HepG2 (cell line): ENCODE measurements around the gene MIGA2. TPM values are rescaled to one million over a fixed set of nuclear protein-coding genes. Genes with fewer than 3 reads are reported as not detected.
A peak's percentile ranks its signal among the peaks of the same experiment; 100 is the strongest.

ENCODE experiments used
- CBFB ChIP-seq: sonication (generic); formaldehyde crosslinking; IDR thresholded peaks from 2 replicates; pipeline ENCODE4 v1.4.0; 2020; ENCODE audit warnings: missing genetic modification reagents
- CEBPG ChIP-seq: IDR thresholded peaks from 2 replicates; pipeline ENCODE4 v1.6.1; 2016
- DR1 ChIP-seq: sonication (generic); formaldehyde crosslinking; IDR thresholded peaks from 2 replicates; pipeline ENCODE4 v1.8.0; 2021; ENCODE audit warnings: mild to moderate bottlenecking, missing genetic modification reagents, inconsistent platforms
- ETS1 ChIP-seq: sonication (generic); formaldehyde crosslinking; IDR thresholded peaks from 2 replicates; pipeline ENCODE4 v1.4.0; 2020; ENCODE audit warnings: missing genetic modification reagents
- FOXA3 ChIP-seq: IDR thresholded peaks from 2 replicates; pipeline ENCODE4 v1.6.1; 2016; ENCODE audit warnings: missing genetic modification reagents, missing compliant biosample characterization
- HNF1A ChIP-seq, 2 experiments: sonication (generic) in 1 of 2; formaldehyde crosslinking in 1 of 2; IDR thresholded peaks; 2 replicates each; pipeline versions ENCODE4 v1.4.0 to v1.6.1; 2016 to 2020; ENCODE audit warnings: borderline replicate concordance in 1 of 2, low read depth in 1 of 2, mild to moderate bottlenecking in 1 of 2, missing genetic modification reagents in 1 of 2
- NFRKB ChIP-seq: fragments of 450-650 bp; IDR thresholded peaks from 2 replicates; pipeline ENCODE4 v1.6.1; 2017
- NKX3-1 ChIP-seq: sonication (generic); formaldehyde crosslinking; IDR thresholded peaks from 2 replicates; pipeline ENCODE4 v1.5.0; 2020; ENCODE audit warnings: missing genetic modification reagents
- SALL1 ChIP-seq: sonication (generic); formaldehyde crosslinking; IDR thresholded peaks from 2 replicates; pipeline ENCODE4 v1.8.0; 2022; ENCODE audit warnings: mild to moderate bottlenecking, missing genetic modification reagents
- THRA ChIP-seq: sonication (generic); formaldehyde crosslinking; IDR thresholded peaks from 2 replicates; pipeline ENCODE4 v1.4.0; 2020; ENCODE audit warnings: missing genetic modification reagents, borderline replicate concordance
- ZBTB26 ChIP-seq: IDR thresholded peaks from 2 replicates; pipeline ENCODE4 v1.6.1; 2016; ENCODE audit warnings: missing compliant biosample characterization, missing genetic modification reagents, borderline replicate concordance
- ZFP36L2 ChIP-seq: sonication (generic); formaldehyde crosslinking; IDR thresholded peaks from 2 replicates; pipeline ENCODE4 v1.4.0; 2020; ENCODE audit warnings: missing genetic modification reagents
- ZNF225 ChIP-seq: sonication (generic); formaldehyde crosslinking; IDR thresholded peaks from 2 replicates; pipeline ENCODE4 v1.4.0; 2020; ENCODE audit warnings: mild to moderate bottlenecking, missing genetic modification reagents
- ZNF512B ChIP-seq: sonication (generic); formaldehyde crosslinking; IDR thresholded peaks from 2 replicates; pipeline ENCODE4 v1.5.1; 2020; ENCODE audit warnings: missing genetic modification reagents, mild to moderate bottlenecking, borderline replicate concordance
- ZNF564 ChIP-seq: sonication (generic); formaldehyde crosslinking; IDR thresholded peaks from 2 replicates; pipeline ENCODE4 v1.8.1; 2023; ENCODE audit warnings: mild to moderate bottlenecking, missing genetic modification reagents
- ZNF615 ChIP-seq: sonication (generic); formaldehyde crosslinking; IDR thresholded peaks from 2 replicates; pipeline ENCODE4 v1.5.0; 2020; ENCODE audit warnings: mild to moderate bottlenecking, missing genetic modification reagents, borderline replicate concordance
- ZNF777 ChIP-seq: sonication (generic); formaldehyde crosslinking; IDR thresholded peaks from 2 replicates; pipeline ENCODE4 v1.4.0; 2020; ENCODE audit warnings: missing genetic modification reagents
- ZNF883 ChIP-seq: sonication (generic); formaldehyde crosslinking; IDR thresholded peaks from 2 replicates; pipeline ENCODE4 v1.5.1; 2020; ENCODE audit warnings: mild to moderate bottlenecking, missing genetic modification reagents; ENCODE audit errors: not compliant biosample characterization
- polyA plus RNA-seq, 8 experiments: library from polyadenylated mRNA; depleted of rRNA in 3 of 8; stranded (reverse) in 7 of 8; unstranded in 1 of 8; fragments of >200 nt; fragmentation: Illumina TruSeq in 4 of 8; extraction: Trizol in 4 of 8; gene quantifications; 2 replicates each; pipeline versions ENCODE4 v1.2.1 to v1.2.3, GENCODE V29; 2011 to 2016; ENCODE audit warnings: low read depth in 4 of 8, missing spikeins in 1 of 8, mixed read lengths in 1 of 8; ENCODE audit not compliant: insufficient read depth in 1 of 8
- total RNA-seq, 5 experiments: library from RNA; depleted of rRNA; stranded (reverse); fragments of >200 nt; fragmentation: Illumina TruSeq; extraction: Trizol; gene quantifications; 2 replicates each; pipeline ENCODE4 v1.2.3, GENCODE V29; 2016; ENCODE audit warnings: low read depth in 1 of 5

MIGA2 gene
- total and polyA plus RNA-seq, 2 of the 13 experiments (the other 11 are each of a cell fraction or from before 2014, with no cell fraction given), result 10.8 to 17.1 TPM

- TF ChIP-seq CBFB (CRISPR knock-in tag) (peak; percentile 56; the same call in 1 of the 2 replicates), NFRKB (no peak), ZBTB26 (no peak), ZNF564 (CRISPR knock-in tag) (peak; percentile 34), SALL1 (CRISPR knock-in tag) (peak; percentile 18; the same call in 1 of the 2 replicates), ZNF883 (peak; percentile 22), ETS1 (CRISPR knock-in tag) (0 out of 2 replicates have a peak, but pooled peaks have one; percentile 64), CEBPG (CRISPR knock-in tag) (no peak), NKX3-1 (CRISPR knock-in tag) (no peak), ZNF512B (CRISPR knock-in tag) (no peak), FOXA3 (CRISPR knock-in tag) (no peak; the same call in 1 of the 2 replicates), HNF1A (IDR thresholded peaks at IDR 0.05; ENCODE audit: low read depth) (no peak), HNF1A (CRISPR knock-in tag; IDR thresholded peaks at IDR 0.05; ENCODE audit: borderline replicate concordance) (no peak), ZNF225 (CRISPR knock-in tag) (no peak), ZNF777 (peak; percentile 2; the same call in 1 of the 2 replicates), THRA (CRISPR knock-in tag) (peak; percentile 17; the same call in 1 of the 2 replicates), ZNF615 (CRISPR knock-in tag) (0 out of 2 replicates have a peak, but pooled peaks have one; percentile 21), ZFP36L2 (CRISPR knock-in tag) (no peak), DR1 (CRISPR knock-in tag) (peak; percentile 30)
Observed at GRCh38 chr9:129110740-129111527, 74.5 kb downstream of the MIGA2 start, which contains the start of the genes CRAT and PTPA (continued).
